GM12891 (cell line): ENCODE measurements around the gene COA7.

Experiments
- POLR2A ChIP-seq: IDR thresholded peaks from 2 replicates; pipeline ENCODE4 v1.6.1; 2011; ENCODE audit warnings: low read depth, low read length, control low read depth
- POLR2AphosphoS5 ChIP-seq: IDR thresholded peaks from 2 replicates; pipeline ENCODE4 v1.6.1; 2011; ENCODE audit warnings: low read depth, low read length, control low read depth
- POU2F2 ChIP-seq: IDR thresholded peaks from 2 replicates; pipeline ENCODE4 v1.6.1; 2011; ENCODE audit warnings: low read depth, mild to moderate bottlenecking, control low read depth, low read length, moderate library complexity
- SPI1 ChIP-seq: IDR thresholded peaks from 2 replicates; pipeline ENCODE4 v1.6.1; 2011; ENCODE audit warnings: low read depth, low read length, control low read depth
- TAF1 ChIP-seq: IDR thresholded peaks from 2 replicates; pipeline ENCODE4 v1.6.1; 2011; ENCODE audit warnings: low read depth, low read length, control low read depth

- TF ChIP-seq POLR2A (no peak), POLR2AphosphoS5 (no peak), TAF1 (no peak), POU2F2 (no peak), SPI1 (no peak)
These were observed 9.9 kb upstream of the COA7 start for GRCh38 chr1:52707927-52708655.
